GM12801 (cell line): ENCODE data around the gene L1CAM.

Source experiments
- CTCF ChIP-seq: IDR thresholded peaks from one replicate; pipeline ENCODE4 v1.5.1; 2011; ENCODE audit warnings: control low read depth; ENCODE audit not compliant: insufficient read length; ENCODE audit errors: extremely low read depth

The L1CAM gene

GRCh38 chrX:153857348-153857903 is 28.5 kb downstream of the L1CAM start:
- TF ChIP-seq CTCF: no peak

GRCh38 chrX:153854702-153855101 is 31.3 kb downstream of the L1CAM start:
- no peak for TF ChIP-seq CTCF

- no peak for TF ChIP-seq CTCF
Observed at GRCh38 chrX:153853902-153854267, 32.1 kb downstream of the L1CAM start.

- TF ChIP-seq CTCF: no peak
Observed at GRCh38 chrX:153853180-153853901, 32.6 kb downstream of the L1CAM start.

- TF ChIP-seq CTCF: no peak
Observed at GRCh38 chrX:153851981-153852380, 34.0 kb downstream of the L1CAM start.

GRCh38 chrX:153848325-153848724 is 37.6 kb downstream of the L1CAM start:
- TF ChIP-seq CTCF: no peak

GRCh38 chrX:153845842-153846241 is 40.1 kb downstream of the L1CAM start:
- TF ChIP-seq CTCF: no peak
